Measurements from ENCODE around the gene TBC1D16.

TBC1D16 gene

DNA sequence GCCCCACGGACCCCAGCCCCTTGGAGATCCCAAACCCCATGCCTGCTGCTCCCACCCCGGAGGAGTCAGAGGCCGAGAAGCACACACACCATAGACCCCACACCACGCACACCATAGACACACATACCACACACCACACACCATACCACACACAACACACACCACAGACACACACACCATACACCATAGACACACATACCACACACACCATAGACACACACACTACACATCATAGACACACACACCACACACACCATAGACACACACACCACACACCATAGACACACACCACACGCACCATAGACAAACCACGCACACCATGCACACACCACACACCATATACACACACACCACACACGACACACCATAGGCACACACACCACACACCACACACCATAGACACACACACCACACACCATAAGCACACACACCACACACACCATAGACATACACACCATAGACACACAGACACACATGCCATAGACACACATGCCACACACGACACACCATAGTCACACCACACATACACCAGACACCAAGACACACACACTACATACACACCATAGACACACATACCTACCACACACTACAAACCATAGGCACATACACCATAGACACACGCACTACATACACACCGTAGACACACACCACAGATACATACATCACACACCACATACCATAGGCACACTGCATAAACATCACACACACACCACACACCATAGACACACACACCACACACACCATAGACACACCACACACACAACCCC lies 11.3 kb downstream of the TBC1D16 start:
- DNase-seq: no peak

DNA sequence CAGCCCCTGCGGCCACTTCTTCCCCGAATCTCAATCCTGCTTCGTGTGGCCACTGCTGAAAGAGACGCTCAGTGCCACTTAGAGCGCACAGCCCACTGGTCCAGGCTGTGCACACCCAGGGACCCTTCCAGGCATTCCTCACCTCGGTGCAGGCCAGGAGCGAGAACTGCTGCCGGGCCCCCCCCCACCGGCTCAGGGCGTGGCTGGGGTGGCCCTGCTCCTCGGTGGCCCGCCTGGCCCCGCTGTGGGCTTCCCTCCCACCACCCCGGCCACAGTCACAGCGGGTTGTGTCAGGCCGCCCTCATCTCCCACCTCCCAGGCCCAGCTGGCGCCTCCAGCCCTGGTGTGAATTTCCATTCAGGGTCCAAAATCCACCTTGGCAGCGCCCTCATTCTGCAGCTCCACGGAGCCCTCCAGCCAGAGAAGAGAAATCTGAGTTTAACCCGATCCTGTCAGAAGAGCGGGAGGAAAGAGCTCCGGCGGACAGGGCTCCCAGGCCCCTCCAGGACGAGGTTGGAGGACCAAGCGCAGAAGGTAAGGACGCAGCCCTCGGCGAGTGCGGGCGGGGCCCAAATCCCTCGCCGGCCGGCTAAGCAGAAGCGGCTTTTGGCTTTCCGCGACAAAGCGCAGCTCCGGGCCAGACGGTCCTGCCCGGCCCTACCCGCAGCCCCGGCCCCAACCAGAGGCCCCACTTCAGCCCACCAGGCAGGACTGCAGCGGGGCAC lies 12.0 kb downstream of the TBC1D16 start:
- DNase-seq: no peak

DNA sequence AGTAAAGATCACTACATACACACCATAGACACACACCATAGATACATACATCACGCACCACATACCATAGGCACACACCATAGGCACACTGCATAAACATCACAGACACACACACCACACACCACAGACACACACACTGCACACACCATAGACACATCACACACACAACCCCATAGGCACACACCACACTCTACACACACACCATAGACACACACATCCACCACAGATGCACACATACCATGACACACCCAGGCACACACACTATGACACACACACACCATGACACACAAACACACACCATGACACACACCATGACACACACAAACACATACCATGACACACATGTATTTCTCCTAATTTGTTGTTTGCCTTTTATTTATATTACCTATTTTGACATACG lies 14.1 kb downstream of the TBC1D16 start:
- no peak for DNase-seq

DNA sequence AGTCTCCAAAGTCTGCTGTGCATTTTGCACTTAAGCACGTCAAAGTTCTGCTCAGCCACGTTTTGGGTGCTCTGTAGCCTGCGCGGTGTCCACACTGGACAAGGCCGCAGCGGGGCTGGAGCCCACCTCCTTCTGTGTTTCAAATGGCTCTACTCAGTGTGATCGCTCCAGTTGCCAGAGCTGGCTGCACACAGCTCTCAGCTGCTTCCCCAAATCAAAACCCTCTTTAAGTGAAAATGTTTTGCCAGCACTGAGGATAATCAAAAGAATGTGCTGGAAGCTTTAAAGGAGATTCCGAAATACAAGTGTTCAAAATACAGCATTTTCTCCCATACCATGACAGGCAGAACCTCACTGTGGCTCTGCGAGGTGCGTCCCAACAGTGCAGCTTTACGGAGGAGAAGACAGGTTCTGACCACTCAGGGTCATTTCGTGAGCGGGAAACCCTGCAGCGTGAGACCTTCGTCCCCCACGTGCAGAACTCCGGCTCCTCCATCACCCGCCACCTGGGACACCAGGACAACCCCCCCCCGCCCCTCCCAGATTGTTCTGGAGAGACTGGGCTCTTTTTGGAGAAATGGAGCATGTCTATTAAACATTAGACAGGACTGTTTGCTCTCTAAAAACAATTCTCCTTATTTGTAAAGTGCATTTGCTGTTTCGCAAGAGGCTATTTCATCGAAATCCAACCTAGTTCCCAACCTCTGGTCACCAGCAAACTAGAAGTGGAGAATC lies 16.6 kb downstream of the TBC1D16 start:
- DNase-seq: no peak

DNA sequence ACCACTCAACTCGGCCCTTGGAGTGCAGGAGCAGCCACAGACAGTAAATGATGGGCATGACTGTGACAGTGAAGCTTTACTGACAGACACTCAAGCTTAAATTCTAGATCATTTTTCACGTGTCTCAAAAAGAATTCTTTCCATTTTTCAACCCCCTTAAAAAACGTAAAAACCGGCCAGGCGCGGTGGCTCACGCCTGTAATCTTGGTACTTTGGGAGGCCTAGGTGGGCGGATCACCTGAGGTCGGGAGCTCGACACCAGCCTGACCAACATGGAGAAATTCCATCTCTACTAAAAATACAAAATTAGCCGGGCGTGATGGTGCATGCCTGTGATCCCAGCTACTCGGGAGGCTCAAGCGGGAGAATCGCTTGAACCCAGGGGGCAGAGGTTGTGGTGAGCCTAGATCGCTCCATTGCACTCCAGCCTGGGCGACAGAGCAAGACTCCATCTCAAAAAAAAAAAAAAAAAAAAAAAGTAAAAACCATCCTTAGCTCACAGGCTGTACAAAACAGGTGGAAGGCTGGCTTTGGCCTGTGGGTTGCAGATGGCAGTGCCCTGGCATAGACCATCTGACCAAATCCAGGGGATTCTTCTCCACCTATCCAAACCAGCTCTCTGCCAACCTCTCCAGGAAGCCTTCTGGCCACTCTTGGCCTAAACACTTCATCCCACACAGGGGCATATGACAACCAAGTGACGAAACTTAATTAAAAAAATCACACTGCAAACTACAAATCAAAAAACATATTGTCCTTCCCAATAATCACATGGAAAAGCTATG lies 18.3 kb downstream of the TBC1D16 start:
- DNase-seq: no peak

DNA sequence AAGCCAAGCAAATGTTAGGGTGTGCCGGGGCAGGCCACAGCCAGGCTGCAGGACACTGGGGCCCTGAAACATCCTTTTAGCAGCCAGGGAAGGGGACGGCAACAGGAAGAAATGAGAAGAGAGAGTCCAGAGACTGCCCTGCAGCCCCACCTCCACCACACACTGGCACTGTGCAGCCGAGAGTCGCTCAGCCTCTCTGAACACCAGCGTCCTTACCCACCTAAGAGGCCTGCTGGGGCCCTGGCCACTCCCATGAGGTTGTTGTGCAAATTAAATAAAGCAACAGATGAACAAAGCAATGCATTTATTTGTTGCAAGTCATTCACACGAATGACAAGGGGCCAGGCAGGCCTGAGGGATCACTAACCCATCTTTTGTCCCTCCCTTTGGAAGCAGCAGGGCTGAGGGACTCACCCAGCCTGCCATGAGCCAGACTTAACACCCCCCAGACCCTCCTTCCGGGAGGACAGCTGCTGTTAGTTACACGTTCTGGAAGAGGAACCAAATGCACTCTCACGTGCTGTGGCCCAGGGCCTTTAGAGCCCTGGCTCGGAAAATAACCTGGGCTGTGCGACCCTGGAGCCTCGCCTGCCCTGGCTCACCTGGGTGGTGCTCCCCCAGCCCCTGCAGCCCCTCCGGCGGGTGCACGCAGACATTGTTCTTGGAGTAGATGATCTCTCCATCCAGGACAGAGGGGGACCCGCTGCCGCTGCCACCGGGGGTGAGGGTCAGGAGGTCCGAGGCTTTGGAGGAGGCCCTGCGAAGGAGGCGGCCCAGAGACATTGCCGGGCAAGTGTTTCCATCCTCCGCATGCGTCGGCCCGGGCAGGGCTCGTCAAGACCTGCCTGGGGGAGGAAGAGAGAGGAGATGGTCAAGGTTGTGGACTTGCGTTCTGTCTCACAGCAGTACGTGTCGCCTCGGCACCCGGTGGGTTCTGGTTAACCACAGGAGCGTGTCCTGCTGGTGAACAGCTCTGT lies 22.6 kb downstream of the TBC1D16 start:
- DNase-seq: no peak

DNA sequence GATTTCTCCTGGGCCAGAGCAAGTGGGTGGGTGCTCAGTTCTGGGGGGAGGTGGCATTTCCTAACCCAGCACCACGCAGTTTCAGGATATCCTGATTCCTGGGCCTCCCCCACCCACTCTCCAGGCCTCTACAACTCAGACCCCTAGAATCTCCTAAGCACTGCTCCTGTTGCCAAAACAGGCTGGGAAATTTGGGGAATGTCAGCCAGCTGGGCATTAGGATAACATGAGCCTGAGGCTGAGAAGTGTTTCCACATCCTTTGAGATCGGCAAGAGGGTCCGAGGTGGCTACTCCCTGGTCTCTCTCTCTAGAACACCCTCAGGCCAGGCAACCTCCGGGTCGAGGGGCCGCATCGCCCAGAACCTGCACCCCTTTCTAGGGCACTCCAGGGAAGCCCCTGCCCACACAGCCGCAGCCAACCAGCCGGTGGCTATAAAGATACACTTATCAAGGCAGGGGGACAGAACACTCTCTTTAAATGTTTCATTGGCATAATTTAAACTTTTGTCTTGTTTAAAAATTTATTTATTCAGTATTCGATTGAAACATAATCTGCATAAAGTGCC lies 23.6 kb downstream of the TBC1D16 start:
- DNase-seq: no peak

DNA sequence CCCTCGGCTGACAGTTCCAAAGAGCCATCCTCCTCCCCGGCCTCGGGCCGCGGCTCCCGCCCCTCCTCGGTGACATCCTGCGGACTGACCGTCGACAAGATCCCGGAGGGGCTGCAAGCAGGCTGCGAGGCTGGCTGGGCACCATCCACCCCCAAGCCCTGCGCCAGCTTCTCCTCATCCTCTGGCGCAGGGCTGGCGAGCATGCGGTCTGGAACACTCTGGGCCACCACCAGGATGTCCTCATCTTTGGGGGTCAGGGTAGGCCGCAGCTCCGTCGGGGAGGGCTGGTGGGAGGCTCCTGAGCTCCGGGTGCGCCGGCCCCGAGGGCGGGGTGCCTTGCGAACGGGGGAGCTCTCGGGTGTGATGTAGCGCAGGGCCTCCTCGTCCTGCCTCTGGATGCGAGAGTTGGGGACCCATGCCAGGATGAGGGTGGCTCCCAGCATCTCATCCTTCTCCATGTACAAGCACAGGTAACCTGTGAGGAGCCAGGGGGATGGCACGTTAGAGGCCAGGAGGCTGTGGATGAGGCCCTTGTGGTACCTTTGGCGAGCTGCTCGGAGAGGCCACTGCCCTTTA lies 25.3 kb downstream of the TBC1D16 start:
- DNase-seq: no peak

DNA sequence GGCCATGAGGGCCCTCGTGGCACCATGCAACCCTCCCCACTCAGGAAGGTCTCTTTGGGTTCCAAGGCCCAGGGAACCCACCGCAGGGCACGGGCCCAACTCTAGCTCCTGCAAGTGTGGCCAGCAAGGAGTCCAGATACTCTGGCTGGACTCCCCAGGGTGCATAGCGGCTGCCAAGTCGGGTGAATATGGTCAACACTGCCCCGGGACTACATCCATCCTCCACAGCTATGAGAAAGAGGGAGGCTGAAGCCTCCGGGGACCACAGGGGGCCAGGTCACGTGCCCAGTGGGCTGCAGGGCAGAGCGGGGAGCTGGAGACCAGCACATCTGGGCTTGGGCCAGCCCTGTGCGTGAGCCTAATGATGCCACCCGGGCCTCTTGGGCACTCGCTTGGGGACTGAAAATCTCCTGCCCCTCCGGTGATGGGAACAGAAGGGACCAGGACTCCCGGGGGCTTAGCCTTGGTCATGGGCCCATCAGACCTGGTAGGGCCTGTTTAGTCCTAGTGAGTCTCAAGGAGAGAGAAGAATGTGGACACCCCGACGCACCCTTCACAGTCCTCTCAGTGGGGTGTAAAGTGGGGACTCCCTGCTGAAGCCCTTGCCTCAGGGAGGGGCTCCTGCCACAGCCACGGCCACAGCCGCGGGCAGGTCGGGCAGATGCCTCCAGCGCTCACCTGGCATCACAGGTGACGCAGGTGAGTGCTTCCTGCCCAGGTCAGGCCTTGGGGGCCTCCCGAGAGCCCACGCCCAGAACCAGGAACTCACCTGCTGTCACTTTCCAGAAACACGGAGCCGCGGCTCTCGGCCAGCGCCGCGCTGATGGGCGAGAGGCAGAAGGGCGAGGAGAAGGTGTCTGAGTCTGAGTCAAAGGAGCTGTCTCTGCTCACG lies 26.0 kb downstream of the TBC1D16 start:
- DNase-seq: no peak

DNA sequence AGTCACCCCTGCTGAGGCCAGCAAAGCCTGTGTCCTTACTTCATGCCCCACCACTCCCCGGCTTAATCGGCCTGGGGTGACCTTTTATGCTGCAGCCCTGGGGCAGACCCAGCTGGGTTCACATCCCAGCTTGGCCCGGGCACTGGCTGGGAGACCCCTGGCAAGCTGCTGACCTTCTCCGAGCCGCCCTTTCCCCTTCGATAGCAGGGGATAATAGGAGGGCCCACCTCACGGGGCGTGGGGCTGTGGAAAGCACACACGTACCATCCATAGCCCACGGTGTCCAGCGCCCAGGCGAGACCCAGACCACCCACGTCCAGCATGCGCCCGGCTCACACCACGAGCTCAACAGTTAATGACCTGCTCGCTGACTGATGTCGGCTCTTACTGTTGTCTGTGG lies 26.8 kb downstream of the TBC1D16 start:
- DNase-seq: no peak

DNA sequence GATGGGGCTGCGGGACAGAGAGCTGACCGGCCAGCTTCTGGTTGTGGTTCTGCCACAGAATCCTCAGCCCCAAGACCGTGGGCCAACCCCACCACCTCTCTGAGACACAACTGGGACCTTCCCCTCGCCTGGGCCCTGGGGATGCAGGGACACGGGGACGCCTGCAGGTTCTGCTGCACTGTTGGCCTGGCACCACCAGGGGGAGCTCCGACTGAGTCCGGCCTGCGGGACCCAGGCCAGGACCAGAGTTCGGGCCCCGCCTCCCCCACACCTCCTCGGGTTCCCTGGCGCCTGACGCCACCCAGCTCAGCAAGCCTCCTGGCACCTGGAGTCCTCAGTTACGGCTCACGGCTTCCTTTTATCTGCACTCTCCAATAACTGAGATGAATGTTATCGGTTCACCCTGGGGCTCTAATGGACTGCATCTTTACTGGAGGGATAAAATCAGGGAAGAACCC lies 27.3 kb downstream of the TBC1D16 start:
- DNase-seq: peak; percentile 62

DNA sequence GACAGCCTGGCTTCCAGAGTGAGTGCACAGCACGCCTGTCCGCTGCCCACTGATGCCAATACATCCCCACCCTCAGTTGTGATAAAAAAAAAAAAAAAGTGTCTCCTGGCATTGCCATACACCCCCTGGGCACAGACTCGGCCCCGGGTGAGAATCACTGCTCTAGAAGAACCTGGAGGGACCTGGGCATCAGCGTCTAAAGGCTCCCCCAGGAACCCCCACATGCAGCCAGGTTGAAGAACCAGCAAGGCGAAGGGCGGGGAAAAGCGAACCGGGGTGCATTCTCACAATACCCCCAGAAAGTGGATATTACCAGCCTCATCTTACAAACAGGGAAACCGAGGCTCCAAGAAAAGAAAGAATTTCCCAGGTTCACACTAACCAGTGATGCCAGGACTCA lies 27.7 kb downstream of the TBC1D16 start:
- no peak for DNase-seq

DNA sequence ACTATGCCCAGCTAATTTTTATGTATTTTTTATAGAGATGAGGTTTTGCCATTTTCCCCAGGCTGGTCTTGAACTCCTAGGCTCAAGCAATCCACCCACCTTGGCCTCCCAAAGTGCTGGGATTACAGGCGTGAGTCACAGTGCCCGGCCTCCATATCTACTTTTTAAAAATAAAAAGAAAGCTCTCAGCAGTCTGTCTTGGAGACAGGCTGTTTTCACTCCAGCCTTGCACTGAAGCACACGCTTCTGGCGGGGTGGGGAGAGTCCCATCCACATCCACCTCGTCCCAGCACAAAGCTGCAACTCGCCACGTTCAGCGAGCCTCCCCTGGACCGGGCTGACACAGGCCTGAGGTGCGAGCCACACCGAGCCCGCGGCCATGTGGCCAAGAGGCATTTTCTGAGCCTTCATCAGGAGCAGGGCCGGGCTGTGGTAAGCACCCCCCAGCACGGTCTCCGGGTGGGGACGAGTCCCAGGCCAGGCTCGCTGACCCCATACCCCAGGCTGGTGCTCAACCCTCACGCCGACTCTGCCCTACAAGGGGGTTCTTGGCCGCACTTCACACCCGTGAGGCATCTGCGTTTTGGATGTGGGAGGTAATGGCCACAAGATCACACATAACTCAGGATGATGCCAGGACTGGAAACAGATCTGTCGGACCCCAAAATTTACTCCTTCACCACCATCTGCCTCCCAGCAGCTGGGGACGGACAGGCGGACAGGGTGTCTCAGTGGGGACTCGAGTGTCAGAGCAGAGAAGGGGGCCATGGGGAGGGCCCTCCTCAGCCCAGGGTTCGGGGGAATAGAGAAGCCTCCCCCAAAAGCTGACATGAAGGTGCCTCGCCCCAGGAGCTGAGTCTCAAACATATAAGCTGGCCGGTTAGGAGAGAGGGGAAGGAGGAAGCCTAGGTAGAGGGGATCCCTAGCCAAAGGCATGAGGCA lies 28.6 kb downstream of the TBC1D16 start:
- no peak for DNase-seq

DNA sequence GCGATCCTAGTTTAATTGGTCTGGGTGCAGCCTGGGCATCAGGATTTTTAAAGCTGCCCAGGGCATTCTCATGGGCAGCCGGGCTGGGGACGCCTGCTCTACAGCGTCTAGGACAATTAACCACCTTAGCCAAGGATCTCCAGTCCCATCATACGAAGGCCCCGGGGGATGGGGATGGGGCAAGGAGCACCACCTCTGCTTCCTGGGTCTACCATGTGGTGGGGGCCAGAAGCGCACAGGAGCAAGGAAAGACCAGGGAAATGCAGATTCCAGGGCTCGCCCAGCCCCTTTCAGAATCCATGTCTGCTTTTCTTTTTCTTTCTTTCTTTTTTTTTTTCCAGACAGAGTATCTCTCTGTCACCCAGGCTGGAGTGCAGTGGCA lies 29.3 kb downstream of the TBC1D16 start:
- no peak for DNase-seq

DNA sequence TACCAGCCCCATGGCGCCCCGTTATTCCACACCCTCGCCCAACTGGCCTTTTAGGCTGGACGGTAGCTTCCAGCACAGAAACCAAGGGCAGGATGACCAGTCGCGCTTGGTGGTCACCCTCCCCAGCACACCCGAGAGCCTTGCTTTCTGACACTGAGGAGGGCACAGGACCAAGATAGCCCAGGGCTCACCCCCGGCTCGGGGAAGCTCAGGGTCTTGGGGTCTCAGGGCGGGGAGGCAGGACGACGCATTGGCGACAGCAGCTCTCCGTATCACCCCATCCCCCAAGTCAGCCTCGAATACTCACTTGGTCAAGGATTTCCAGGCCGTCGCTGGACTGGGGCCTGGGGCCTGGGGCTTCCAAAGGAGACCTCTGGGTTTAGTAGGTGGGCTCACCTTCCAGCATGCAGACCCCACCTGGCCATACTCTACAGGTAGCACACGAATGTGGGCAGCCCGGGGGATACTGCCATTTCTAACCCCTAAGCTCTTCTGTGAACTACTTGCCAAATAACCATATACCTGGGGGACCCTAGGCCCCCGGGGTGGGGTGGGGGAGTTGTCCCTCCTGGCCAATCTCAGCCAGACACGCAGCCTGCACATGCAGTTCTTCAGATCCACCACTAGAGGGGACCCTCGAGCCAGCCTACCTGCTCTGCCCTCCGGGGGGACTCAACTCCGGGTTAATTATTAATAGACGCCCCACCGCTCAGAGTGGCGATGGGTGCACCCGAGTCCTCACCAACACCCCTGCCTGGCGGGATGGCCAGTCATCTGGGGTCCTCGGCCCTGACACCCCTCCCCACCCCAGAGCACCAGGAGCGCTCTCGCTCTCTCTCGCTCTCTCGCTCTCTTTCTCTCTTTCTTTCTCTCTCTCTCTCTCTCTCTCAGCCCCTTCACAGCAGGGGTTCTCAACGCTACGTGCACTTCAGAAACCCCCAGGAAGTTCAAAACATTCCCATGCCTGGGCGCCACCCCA lies 30.0 kb downstream of the TBC1D16 start:
- DNase-seq: peak; percentile 54

DNA sequence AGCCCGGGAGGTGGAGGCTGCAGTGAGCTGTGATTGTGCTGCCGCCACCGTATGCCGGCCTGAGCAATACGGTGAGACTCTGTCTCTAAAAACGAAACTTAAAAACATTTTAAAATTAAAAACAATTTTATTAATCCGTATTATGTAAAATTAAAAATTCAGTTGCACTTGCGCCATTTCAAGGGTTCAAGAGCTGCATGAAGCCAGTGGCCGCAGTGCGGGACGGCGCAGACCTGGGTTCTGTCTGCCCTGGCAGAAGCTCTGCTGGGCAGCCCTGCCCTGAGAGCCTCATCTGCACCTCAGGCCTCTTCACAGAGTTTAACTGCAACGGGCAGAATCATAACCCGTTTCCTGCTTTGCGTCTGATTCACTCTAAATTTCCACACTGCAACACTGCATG lies 31.7 kb downstream of the TBC1D16 start:
- DNase-seq: no peak
